Erythroblast (primary cell): ENCODE data around the gene MARK1.

Experiments
- GATA1 ChIP-seq: IDR thresholded peaks from 2 replicates; pipeline ENCODE4 v1.6.1; 2011; ENCODE audit warnings: low read depth, mild to moderate bottlenecking, control low read depth, low read length, moderate library complexity
- POLR2A ChIP-seq: IDR thresholded peaks from 2 replicates; pipeline ENCODE4 v1.6.1; 2011; ENCODE audit warnings: mild to moderate bottlenecking, low read length

DNA sequence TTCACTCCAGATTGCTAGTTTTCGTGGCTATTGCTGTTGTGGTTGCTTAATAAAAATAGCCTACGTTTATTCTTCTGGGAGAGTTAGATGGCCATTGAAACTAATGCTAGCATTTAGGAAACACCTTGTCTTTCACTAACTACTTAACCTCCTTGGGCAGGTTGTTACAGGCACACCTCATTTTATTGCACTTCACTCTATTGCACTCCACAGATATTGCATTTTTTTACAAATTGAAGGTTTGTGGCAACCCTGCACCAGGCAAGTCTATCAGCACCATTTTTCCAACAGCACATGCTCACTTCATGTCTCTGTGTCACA lies 11.3 kb upstream of the MARK1 start:
- TF ChIP-seq POLR2A (no peak), GATA1 (no peak)
